Suppressor macrophage (primary cell): ENCODE data around the gene RETN.
A peak's percentile ranks its signal among the peaks of the same experiment; 100 is the strongest.

Experiments used
- DNase-seq, 4 experiments: peaks; one replicate each; pipeline ENCODE4 v3.0.0-alpha.2; 2020 to 2022

The RETN gene

DNA sequence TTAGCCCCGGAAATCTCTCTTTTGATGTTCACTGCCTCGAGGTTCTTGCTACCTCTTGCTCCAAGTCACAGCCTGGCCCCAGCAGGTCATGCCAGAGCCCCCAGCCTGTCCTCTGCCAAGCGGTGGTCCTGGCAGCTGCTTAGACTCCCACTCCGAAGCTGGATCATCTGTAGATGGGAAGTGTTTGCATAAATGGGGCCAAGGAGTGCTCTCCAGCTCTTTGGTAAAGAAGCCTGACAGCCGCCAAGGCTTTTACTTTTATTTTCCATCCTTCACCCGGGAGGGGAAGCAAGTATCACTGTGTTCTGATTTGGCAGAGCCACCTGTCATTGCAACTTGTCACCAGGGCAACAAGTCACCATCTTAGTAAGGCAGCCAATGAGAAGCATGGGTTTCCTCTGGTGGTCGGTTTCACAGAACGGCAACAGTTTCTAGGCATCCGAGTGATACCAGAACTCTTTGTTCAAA lies 10.6 kb upstream of the RETN start:
- peak in 2 of 4 experiments; percentile 43 to 49 for DNase-seq

DNA sequence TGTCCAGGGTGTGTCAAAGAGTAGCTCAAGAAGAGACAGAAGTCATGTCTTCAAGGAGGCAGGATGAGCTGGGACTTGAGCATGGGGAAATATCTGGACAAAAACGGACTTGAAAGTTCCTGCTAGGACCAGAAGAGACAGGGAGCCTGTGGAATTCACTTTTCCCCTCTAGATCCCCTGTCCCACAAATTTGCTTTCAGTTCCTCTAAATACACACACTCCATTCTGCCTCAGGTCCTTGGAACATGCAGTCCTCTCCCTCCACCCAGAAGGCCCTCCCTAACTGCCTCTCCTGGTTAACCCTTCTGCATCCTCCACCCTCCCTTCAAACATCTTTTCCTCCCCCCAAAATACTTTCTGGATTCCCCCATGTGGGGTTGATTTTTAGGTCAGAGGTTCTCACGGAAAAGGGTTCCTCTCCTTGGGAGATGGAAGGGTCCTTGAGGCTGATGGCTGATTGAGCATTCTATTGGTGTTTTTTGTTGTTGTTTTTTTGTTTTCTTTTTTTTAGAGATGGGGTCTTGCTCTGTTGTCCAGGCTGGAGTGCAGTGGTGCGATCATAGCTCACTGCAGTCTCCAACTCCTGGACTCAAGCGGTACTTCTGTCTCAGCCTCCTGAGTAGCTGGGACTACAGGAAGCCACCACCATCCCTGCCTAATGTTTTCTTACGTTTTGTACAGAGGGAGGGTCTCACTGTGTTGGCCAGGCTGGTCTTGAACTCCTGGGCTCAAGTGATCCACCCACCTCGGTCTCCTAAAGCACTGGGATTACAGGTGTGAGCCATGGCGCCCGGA lies 6.9 kb upstream of the RETN start:
- DNase-seq = peak in 1 of 4 experiments; percentile 28

DNA sequence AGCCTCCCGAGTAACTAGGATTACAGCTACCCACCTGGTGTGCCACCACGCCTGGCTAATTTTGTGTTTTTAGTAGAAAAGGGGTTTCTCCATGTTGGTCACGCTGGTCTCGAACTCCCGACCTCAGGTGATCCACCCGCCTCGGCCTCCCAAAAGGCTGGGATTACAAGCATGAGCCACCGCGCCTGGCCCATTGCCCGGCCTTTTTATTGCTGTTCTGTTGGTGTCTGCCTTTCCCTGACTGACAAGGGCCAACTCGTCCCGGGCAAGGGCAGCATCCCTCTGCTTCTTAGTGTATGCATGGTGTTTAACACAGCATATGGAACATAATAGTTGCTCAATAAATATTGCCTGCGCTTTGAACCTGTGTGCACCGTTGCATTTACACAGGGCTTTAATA lies 6.2 kb upstream of the RETN start:
- no peak for DNase-seq

DNA sequence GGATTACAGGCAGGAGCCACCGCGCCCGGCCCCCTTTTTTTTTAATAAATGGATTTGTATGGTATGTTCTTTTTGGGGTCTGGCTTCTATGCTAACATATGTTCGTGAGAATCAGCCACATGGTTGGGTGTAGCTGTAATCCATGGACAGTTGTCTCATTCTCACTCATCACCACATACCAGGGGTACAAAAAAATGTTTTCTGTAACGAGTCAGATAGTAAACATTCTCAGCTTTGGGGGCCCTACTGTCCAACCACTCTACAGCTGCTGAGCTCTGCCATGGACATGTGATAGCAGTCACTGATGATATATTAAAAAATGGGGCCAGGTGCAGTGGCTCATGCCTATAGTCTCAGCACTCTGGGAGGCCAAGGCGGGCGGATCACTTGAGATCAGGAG lies 5.1 kb upstream of the RETN start:
- no peak for DNase-seq

DNA sequence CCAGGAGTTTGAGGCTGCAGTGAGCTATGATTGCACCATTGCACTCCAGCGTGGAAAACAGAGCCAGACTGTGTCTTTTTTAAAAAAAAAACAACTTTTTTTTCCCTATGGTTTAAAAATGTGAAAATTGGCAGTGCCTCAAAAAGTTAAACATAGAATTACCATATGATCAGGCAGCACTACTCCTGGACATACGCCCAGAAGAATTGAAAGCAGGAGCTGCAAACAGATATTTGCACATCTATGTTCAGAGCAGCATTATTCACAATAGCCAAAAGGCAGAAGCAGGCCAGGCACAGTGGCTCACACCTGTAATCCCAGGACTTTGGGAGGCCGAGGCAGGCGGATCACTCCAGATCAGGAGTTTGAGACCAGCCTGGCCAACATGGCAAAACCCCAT lies 3.8 kb upstream of the RETN start:
- no peak for DNase-seq

DNA sequence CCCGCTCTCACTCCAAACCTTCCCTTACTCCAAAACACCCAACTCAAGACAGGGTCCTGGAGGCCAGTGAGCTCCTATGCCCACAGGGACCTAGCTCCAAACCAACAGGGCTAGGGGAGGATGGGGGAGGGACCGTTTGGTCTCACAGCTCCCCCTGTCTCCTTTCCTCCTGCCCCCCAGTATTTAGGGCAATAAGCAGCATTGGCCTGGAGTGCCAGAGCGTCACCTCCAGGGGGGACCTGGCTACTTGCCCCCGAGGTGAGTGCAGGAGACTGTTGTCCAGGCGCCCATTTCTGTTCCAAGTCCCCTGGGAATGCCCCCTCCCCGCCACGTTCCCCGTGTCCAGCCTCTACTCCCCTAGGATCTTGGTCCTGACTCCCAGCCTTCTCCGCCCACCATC lies 792 bp downstream of the RETN start:
- no peak for DNase-seq

DNA sequence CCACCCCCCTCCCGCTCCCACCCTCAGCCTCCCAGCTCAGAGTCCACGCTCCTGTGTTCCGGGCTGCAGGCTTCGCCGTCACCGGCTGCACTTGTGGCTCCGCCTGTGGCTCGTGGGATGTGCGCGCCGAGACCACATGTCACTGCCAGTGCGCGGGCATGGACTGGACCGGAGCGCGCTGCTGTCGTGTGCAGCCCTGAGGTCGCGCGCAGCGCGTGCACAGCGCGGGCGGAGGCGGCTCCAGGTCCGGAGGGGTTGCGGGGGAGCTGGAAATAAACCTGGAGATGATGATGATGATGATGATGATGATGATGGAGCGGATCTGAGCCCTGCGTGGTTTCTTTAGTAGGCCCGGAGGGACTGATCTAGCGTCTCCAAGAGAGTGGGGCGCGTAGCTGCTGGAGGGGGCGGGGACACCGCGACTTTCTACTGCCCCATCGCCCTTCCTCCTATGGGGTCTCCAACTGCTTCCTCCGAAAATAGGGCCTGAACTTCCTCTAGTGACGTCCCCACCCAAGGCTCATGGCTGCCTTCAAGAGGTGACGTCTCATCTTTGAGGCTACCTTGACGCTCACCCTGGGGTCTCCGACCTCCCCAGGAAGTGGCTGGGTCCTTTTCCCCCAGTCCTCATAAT lies 1.4 kb downstream of the RETN start:
- peak; percentile 52 to 75 (median 58) for DNase-seq

DNA sequence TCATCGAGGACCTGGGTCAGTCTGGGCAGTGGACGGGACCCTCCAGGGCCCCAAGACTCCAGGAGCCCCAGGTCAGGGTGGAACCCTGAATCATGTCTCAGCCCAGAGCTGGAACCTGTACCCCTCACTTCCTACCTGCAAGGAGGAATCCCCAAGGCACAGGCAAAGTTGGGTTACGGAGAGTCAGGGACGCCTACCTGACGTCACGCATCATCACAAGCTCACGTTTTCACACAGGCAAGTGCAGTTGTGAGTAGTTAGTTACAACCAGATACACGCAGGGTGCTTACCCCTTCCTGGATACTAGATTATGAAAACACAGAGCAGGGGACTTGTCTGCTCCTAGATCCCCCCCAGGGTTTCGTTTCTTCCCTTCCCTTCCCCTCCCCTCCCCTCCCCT lies 1.9 kb downstream of the RETN start:
- DNase-seq = no peak

DNA sequence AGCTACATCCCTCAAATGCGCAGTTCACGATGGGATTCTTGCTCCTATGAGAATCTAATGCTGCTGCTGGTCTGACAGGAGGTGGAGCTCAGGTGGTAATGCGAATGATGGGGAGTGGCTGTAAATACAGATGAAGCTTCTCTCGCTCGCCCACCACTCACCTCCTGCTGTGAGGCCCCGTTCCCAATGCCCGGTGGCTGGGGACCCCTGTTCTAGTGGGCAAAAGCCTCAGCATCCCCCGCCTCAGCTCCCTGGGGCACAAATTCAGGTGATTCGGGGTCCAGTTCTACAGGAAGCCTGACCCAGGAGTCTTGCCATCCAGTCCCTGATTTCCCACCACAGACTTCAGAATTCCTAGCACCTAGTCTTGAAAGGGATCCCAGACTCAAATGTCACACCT lies 3.7 kb downstream of the RETN start:
- DNase-seq = no peak

DNA sequence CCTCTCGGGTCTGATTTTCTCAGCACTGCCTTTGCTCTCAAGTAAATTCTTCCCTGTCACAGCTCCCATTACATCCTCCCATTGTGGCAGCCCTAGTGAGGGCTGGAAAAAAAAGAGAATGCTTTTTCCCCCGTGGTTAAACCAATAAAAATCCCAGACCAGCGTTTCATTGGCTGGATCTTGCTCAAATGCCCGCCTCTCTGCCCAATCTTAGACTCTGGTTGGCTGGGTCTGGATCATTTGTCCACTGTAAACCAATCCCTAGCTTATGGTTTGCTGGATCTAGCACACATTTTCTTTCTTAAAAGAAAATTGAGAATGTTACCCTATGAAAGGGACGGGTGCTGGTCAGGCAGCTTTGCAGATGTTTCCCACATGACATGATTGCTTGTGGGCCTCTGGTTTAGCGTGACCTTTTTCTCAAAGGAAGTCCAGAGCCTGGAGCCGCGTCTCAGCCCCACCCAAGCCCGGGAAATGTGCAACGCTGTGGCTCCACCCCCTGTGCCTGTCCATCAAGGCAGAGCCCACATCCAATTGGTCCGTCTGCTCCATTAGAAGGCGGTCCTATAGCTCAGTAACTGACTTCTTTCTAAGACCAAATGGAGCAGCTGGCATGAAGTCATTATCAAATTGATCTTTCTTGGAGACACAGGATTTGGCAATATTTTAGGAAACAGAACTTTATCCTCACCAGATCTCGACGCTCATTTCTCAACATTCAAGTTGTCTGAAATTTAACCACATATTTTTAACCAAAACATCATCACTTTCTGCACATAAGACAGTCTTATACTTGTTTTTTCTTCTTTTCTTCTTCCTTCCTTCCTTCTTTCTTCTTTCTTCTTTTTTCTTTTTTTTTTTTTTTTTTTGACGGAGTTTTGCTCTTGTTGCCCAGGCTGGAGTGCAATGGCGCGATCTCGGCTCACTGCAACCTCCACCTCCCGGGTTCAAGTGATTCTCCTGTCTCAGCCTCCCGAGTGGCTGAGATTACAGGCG lies 5.5 kb downstream of the RETN start:
- peak; percentile 91 to 95 (median 92) for DNase-seq

DNA sequence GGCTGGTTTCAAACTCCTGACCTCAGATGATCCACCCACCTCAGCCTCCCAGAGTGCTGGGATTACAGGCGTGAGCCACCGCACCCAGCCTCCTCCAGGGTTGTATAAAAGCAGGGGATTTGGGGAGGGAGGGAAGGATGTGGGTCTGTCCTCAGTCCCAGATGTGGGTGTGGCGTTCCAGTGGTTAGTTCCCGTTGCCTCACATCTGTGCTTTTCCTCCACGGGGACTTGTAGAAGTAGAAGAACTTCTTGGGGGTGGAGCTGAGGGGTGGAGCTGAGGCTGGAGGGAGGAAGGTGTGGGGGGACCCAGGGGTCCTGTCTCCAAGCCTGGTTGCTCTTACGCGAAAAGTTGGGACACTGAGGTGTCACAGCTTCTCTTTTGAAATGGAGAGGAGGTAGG lies 7.5 kb downstream of the RETN start:
- DNase-seq = peak; percentile 50 to 75 (median 63)

DNA sequence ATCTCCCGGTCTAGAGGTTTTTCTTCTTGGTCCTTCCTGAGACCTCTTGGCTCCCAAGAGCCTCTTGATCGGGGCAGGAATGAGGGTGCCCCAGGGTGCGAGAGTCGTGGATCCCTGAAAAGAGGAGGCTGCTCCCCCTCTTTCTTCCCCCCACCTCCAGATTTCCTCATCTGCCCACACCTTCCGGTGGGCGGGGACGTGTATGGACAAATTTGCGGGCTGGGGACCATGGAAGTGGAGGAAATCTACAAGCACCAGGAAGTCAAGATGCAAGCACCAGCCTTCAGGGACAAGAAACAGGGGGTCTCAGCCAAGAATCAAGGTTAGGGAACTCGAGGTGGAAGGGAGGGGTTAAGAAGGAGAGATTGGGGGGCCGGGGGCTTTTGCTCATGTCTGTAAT lies 8.0 kb downstream of the RETN start, which contains the start of gene MCEMP1:
Gene MCEMP1 (plus strand): TSS at position 237 of the 400 bp plus-strand sequence. CDS start 31 bp downstream, at position 268.
- peak in 3 of 4 experiments; percentile 52 to 62 (median 56) for DNase-seq

DNA sequence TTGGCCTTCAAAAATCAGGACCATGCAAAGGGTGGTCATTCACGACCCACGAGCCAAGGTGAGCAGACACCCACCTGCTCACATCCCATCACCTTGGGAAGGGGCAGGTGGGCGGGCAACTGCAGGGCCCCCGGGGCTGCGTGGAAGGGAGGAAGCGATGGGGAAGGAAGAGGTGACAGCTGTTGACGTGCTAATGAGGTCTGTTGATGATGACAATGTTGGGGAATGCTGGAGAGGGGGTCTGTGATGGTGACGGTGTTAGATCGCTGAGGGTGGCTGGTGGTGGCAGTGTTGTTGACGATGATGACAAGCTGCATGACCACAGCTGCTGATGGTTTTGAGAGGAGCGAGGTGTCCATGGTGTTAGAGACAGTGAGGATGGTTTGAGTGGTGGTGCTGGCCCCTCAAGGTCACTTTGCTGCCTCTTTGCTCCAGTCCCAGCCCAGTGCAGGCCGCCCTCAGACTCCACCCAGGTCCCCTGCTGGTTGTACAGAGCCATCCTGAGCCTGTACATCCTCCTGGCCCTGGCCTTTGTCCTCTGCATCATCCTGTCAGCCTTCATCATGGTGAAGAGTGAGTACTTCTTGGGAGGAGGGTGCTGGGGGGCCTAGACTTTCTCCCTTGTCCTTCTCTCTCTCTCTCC lies 8.9 kb downstream of the RETN start:
- DNase-seq = peak in 1 of 4 experiments; percentile 34

DNA sequence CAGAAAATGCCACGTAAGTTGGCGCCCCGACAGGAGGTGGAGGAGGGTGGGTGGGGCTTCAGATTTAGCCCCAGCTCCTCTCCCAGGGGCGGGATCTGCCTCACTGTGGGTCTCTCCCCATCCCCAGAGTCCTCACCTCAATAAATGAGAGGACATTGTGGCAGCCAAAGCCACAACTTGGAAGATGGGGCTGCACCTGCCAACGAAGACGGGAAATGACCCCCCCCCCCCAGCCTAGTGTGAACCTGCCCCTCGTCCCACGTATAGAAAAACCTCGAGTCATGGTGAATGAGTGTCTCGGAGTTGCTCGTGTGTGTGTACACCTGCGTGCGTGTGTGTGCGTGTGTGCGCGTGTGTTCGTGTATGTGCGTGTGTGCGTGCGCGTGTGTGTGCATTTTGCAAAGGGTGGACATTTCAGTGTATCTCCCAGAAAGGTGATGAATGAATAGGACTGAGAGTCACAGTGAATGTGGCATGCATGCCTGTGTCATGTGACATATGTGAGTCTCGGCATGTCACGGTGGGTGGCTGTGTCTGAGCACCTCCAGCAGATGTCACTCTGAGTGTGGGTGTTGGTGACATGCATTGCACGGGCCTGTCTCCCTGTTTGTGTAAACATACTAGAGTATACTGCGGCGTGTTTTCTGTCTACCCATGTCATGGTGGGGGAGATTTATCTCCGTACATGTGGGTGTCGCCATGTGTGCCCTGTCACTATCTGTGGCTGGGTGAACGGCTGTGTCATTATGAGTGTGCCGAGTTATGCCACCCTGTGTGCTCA lies 10.3 kb downstream of the RETN start:
- peak; percentile 49 to 73 (median 68) for DNase-seq

DNA sequence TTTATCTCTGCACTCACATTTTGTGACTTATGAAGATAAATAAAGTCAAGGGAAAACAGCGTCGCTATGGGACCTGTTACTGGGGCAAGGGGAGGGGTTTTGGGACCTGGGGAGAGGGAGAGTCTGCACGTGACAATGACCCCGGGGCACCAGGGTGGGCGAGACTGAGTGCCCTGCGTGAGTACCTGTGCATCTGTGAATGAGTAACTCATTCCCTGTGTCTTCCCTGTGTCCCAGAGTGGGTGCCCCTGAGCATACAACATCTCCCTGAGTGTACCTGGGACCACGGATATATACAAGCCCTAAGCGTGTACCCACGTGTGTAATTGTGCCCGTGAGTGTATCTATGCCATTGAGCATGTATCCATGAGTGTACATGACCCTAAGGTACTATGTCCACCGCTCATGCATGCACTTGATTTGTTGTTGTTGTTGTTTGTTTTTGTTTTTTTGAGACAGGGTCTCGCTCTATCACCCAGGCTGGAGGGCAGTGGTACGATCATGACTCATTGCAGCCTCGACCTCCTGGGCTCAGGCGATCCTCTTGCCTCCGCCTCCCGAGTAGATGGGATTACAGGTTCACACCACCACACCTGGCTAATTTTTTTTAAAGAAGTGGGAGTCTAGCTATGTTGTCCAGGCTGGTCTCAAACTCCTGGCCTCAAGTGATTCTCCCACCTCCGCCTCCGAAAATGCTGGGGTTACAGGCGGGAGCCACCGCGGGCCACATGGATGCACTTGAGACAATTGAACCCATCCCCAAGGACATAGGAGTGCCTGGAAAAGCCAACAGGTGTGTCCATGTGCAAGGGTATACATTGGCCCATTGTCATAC lies 11.1 kb downstream of the RETN start:
- no peak for DNase-seq

DNA sequence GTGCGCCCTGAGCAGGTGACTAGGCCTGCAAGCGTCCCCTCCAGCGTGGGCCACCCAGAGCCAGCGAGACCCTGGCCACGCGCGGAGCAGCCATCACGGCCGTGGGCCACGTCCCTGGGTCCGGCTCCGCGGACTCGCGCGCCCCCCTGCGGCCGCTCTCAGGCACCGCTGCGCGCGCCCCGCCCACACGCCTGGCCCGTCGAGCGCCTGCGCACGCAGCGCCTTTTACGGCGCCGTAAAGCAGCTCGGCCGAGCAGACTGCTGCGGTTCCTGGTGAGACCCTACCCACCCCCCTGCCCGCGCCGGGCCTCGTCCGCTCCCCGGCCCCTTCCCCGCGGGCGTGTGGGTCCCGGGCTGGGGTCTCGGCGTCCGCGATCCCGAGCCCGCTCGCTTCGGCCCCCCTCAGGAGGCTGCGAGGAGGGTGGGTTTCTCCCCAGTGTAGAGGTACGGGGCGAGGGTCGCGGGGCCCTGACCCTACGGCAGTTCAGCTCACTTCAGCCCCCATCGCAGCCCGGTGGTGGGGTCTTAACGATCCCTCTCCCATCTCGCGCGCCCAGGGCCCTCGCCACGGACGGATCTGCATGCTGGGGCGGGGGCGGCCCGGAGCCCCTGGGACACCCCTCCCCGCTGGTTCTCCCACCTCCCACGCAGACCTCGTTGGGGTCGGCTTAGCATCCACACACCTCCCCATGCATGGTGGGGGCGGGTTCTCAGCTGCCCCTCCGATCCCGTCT lies 11.9 kb downstream of the RETN start, which contains the start of gene TRAPPC5:
Gene TRAPPC5 (plus strand): TSS at position 228 of the 734 bp plus-strand sequence. CDS start 1,421 bp downstream, outside the sequence.
- DNase-seq = peak; percentile 91 to 98 (median 96)

DNA sequence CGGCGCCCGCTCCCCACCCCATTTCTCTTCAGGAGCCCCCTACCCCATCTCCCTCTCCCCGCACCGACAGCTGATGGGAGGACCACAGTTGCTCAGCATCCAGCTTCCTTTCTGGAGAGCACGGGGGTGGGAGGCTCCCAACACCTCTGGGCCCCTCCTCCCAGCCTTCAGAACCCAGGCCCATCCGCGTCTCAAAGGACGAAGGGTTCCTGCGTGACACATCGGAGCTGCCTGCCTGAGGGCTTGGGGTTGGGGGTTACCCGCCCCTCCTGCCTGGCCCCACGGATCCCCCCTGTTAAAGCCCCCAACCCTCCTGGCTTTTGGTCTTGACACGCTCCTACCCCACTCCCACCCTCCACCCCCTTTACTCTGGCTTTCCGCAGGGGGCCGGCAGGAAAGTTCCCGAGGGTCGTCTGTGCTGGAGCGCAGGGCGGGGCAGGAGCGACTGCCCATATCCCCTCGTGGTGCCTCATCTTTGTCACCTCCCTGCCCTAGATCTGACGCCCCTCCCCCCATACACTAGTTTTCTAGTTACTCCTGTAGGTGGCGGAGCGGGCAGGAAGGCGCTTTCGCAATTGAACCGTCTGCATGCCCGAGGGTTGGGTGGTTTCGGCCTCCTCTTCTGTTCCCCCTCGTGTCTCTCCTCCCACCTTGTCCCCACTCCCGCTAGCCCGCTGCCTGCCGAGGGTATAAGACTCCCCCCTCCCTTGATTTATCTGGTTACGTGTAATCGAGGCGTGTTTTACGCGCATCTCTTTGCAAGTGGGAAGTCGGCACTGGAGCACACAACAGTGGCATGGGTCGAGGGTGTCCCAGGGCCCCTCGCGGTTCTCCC lies 12.7 kb downstream of the RETN start:
- peak; percentile 88 to 96 (median 92) for DNase-seq

DNA sequence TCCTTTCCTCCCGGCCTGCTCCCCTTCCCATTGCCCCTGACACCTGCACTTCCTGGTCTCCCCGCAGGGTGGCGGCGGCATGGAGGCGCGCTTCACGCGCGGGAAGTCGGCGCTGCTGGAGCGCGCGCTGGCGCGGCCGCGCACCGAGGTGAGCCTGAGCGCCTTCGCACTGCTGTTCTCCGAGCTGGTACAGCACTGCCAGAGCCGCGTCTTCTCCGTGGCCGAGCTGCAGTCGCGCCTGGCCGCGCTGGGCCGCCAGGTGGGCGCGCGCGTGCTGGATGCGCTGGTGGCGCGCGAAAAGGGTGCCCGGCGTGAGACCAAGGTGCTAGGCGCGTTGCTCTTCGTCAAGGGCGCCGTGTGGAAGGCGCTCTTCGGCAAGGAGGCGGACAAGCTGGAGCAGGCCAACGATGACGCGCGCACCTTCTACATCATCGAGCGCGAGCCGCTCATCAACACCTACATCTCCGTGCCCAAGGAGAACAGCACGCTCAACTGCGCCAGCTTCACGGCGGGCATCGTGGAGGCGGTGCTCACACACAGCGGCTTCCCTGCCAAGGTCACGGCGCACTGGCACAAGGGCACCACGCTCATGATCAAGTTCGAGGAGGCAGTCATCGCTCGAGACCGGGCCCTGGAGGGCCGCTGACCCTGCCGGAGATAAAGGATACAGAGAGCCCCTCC lies 13.5 kb downstream of the RETN start:
- no peak for DNase-seq
